Measurements from ENCODE around the gene MFSD12. TPM values are rescaled to one million over a fixed set of nuclear protein-coding genes. Genes with fewer than 3 reads are reported as not detected.

Gene MFSD12
- total RNA-seq, 4 donors from 2014 or later: 28.5 to 56.1 (median 34.1) TPM

DNA sequence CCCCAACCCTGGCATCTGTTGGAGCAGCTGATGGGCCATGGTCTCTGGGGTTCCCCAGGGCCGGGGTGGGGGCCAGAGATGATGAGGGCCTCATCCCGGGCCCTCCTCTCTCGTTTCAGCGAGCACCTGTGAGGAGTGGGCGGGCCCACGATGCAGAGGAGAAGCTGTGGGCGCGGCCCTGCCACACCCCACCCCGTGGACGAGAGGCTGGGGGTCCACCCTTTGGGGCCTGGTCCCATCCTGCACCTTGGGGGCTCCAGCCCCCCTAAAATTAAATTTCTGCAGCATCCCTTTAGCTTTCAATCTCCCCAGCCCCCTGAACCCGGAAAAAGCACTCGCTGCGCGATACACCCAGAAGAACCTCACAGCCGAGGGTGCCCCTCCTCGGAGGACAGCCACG is 21.0 kb upstream of the MFSD12 start:
- TF ChIP-seq, protein P1, sequence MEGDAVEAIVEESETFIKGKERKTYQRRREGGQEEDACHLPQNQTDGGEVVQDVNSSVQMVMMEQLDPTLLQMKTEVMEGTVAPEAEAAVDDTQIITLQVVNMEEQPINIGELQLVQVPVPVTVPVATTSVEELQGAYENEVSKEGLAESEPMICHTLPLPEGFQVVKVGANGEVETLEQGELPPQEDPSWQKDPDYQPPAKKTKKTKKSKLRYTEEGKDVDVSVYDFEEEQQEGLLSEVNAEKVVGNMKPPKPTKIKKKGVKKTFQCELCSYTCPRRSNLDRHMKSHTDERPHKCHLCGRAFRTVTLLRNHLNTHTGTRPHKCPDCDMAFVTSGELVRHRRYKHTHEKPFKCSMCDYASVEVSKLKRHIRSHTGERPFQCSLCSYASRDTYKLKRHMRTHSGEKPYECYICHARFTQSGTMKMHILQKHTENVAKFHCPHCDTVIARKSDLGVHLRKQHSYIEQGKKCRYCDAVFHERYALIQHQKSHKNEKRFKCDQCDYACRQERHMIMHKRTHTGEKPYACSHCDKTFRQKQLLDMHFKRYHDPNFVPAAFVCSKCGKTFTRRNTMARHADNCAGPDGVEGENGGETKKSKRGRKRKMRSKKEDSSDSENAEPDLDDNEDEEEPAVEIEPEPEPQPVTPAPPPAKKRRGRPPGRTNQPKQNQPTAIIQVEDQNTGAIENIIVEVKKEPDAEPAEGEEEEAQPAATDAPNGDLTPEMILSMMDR (IDR thresholded peaks at IDR 0.05; ENCODE audit: low read depth): no peak

GRCh38 chr19:3577723-3578344 is 20.4 kb upstream of the MFSD12 start:
- TF ChIP-seq, protein P1 (IDR thresholded peaks at IDR 0.05; ENCODE audit: low read depth): no peak

GRCh38 chr19:3576696-3577443 is 19.5 kb upstream of the MFSD12 start:
- TF ChIP-seq, protein P1 (IDR thresholded peaks at IDR 0.05; ENCODE audit: low read depth): no peak

DNA sequence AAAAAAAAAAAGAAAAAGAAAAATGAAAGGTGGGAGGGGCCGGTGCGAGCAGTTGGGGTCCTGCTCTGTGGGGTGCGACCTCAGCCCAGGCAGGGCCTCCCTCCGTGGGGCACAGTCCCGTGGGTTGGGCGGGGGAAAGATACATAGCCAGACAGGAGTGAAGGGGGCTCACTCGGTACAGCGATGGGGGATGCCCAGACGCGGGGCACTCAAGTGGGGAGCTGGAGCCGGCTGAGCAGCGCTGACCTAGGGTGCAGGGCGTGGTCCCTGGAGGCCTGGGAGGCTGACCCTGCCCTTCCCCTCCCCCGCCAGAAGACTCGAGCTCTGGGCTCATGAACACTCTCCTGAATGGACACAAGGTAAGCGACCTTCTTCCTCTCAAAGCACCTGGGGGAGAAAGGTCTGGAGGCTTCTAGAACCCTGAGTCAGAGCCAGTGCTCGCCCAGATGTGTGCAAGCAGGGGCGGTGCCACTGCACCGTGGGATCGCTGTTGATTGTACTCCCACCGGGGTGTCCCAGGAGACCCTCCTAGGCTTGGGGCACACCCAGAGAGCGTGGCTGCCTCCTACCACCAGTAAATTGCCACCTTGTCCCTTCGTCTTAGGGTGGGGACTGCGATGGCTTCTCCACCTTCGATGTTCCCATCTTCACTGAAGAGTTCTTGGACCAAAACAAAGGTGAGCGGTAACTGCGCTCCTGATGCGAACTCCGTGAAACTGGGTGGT is 18.7 kb upstream of the MFSD12 start:
- TF ChIP-seq, protein P1 (IDR thresholded peaks at IDR 0.05; ENCODE audit: low read depth): no peak

- TF ChIP-seq, protein P1 (IDR thresholded peaks at IDR 0.05; ENCODE audit: low read depth): no peak
Measured at GRCh38 chr19:3575260-3575741, 17.9 kb upstream of the MFSD12 start.

GRCh38 chr19:3573858-3574637 is 16.7 kb upstream of the MFSD12 start:
- TF ChIP-seq, protein P1 (IDR thresholded peaks at IDR 0.05; ENCODE audit: low read depth): no peak
